HCT116 (cell line): Measurements from ENCODE around the gene EMX1. TPM values are rescaled to one million over a fixed set of nuclear protein-coding genes. Genes with fewer than 3 reads are reported as not detected.
A peak's percentile ranks its signal among the peaks of the same experiment; 100 is the strongest.

Experiments
- ATAC-seq: fragments of 200-7000 bp; cut with Tn5 transposase; 2 replicates; pipeline ENCODE4 v1.9.1; 2020; ENCODE audit warnings: mild to moderate bottlenecking, moderate library complexity
- BruUV-seq: library from RNA; stranded (reverse); fragments of 400-500 nt; replicated peaks from 2 replicates; lab custom pipeline; 2021; lab: Mats Ljungman, UMichigan
- CTCF ChIA-PET: fragments of 300-600 bp; sonication (Branson Sonifier 250); formaldehyde crosslinking; loops from one replicate; lab custom pipeline; 2021; ENCODE audit warnings: antibody characterized with exemption; lab: Charles Lee
- POLR2A ChIA-PET: fragments of 300-600, 350-600 bp; sonication (Branson Sonifier 250); formaldehyde crosslinking; loops from one replicate; lab custom pipeline; 2021; ENCODE audit warnings: antibody characterized with exemption; lab: Charles Lee
- RAD21 ChIA-PET, 2 experiments: fragments of 300-600 bp; sonication (Branson Sonifier 250); formaldehyde crosslinking; loops; one replicate each; lab custom pipeline; 2023; ENCODE audit warnings: low total read pairs in 2 of 2; ENCODE audit not compliant: uncharacterized antibody in 2 of 2, unreplicated experiment in 2 of 2, low non-redundant PET in 1 of 2; lab: Charles Lee
- DNase-seq: peaks from one replicate; pipeline ENCODE4 v3.0.0-alpha.2; 2010; ENCODE audit warnings: low read depth, low spot score
- H2AFZ ChIP-seq: fragments of 200-600 bp; shearing (Covaris generic), sonication (generic); 2 replicates; pipeline ENCODE4 v1.6.1; 2017; ENCODE audit warnings: low read depth, mixed run types, mixed read lengths, antibody characterized with exemption, low read length; ENCODE audit not compliant: poor library complexity, severe bottlenecking
- H3K27ac ChIP-seq: 2 replicates; pipeline ENCODE4 v1.5.1; 2012; ENCODE audit warnings: low read depth, low read length
- H3K27me3 ChIP-seq: fragments of 200-600 bp; sonication (generic); 2 replicates; pipeline ENCODE4 v1.6.1; 2016; ENCODE audit warnings: mixed run types, low read length, mixed read lengths; ENCODE audit not compliant: insufficient read depth
- H3K36me3 ChIP-seq, 2 experiments: fragments of 200-500 bp in 1 of 2; fragments of 200-600 bp in 1 of 2; sonication (Bioruptor generic) in 1 of 2; sonication (generic) in 1 of 2; 2 replicates each; pipeline versions ENCODE4 v1.5.1 to v1.6.1; 2014 to 2016; ENCODE audit warnings: low read length in 2 of 2, inconsistent platforms in 1 of 2, mixed read lengths in 1 of 2, mixed run types in 1 of 2; ENCODE audit not compliant: insufficient read depth in 2 of 2, control insufficient read depth in 1 of 2
- H3K4me1 ChIP-seq, 2 experiments: fragments of 200-600 bp in 1 of 2; sonication (generic) in 1 of 2; 2 replicates each; pipeline versions ENCODE4 v1.5.1 to v1.6.1; 2012 to 2017; ENCODE audit warnings: low read length in 2 of 2, inconsistent platforms in 1 of 2, mild to moderate bottlenecking in 1 of 2, mixed read lengths in 1 of 2, mixed run types in 1 of 2, moderate library complexity in 1 of 2; ENCODE audit not compliant: insufficient read depth in 2 of 2, control insufficient read depth in 1 of 2
- H3K4me2 ChIP-seq: fragments of 200-600 bp; sonication (generic); 2 replicates; pipeline ENCODE4 v1.6.1; 2017; ENCODE audit warnings: mixed run types, low read length, mixed read lengths
- H3K4me3 ChIP-seq, 2 experiments: fragments of 200-600 bp in 1 of 2; sonication (generic) in 1 of 2; replicated peaks in 1 of 2; 2 replicates each; pipeline ENCODE4 v1.5.1; 2011 to 2016; ENCODE audit warnings: low read length in 2 of 2, control low read depth in 1 of 2, low read depth in 1 of 2, mild to moderate bottlenecking in 1 of 2, mixed read lengths in 1 of 2, mixed run types in 1 of 2
- H3K79me2 ChIP-seq: fragments of 200-600 bp; sonication (generic); 2 replicates; pipeline ENCODE4 v1.6.1; 2017; ENCODE audit warnings: mild to moderate bottlenecking, mixed run types, low read length, moderate library complexity, mixed read lengths; ENCODE audit not compliant: insufficient read depth
- H3K9ac ChIP-seq: fragments of 200-600 bp; sonication (generic); 2 replicates; pipeline ENCODE4 v1.6.1; 2016; ENCODE audit warnings: low read length, mixed read lengths
- H3K9me2 ChIP-seq: fragments of 200-600 bp; sonication (generic), shearing (Covaris generic); 2 replicates; pipeline ENCODE4 v1.6.1; 2017; ENCODE audit warnings: mixed run types, mild to moderate bottlenecking, moderate library complexity; ENCODE audit not compliant: insufficient read depth
- H3K9me3 ChIP-seq, 2 experiments: fragments of 200-500 bp in 1 of 2; fragments of 200-600 bp in 1 of 2; sonication (Bioruptor generic) in 1 of 2; sonication (generic) in 1 of 2; 2 replicates each; pipeline ENCODE4 v1.6.1; 2014 to 2017; ENCODE audit warnings: low read length in 2 of 2, mixed read lengths in 2 of 2, inconsistent platforms in 1 of 2, low read depth in 1 of 2, mild to moderate bottlenecking in 1 of 2, mixed run types in 1 of 2, moderate library complexity in 1 of 2; ENCODE audit not compliant: control insufficient read depth in 1 of 2, insufficient read depth in 1 of 2
- H4K20me1 ChIP-seq: fragments of 200-600 bp; sonication (generic), shearing (Covaris generic); 2 replicates; pipeline ENCODE4 v1.6.1; 2017; ENCODE audit warnings: mixed run types, mild to moderate bottlenecking, moderate library complexity; ENCODE audit not compliant: insufficient read depth
- CBX3 ChIP-seq: IDR thresholded peaks from 2 replicates; pipeline ENCODE4 v1.6.1; 2012; ENCODE audit warnings: low read depth
- EGR1 ChIP-seq: IDR thresholded peaks from 2 replicates; pipeline ENCODE4 v1.6.1; 2012; ENCODE audit warnings: low read depth
- ELF1 ChIP-seq: IDR thresholded peaks from 2 replicates; pipeline ENCODE4 v1.6.1; 2012; ENCODE audit warnings: low read depth, borderline replicate concordance
- EZH2 ChIP-seq: fragments of 200-600 bp; sonication (generic); IDR thresholded peaks from 2 replicates; pipeline ENCODE4 v1.6.1; 2017; ENCODE audit warnings: antibody characterized with exemption, mixed run types
- EZH2phosphoT487 ChIP-seq: fragments of 200-600 bp; IDR thresholded peaks from 2 replicates; pipeline ENCODE4 v1.6.1; 2018; ENCODE audit warnings: antibody characterized with exemption, borderline replicate concordance
- FOSL1 ChIP-seq: IDR thresholded peaks from 2 replicates; pipeline ENCODE4 v1.6.1; 2012; ENCODE audit warnings: low read depth
- POLR2A ChIP-seq: IDR thresholded peaks from 2 replicates; pipeline ENCODE4 v1.7.0; 2011; ENCODE audit warnings: borderline replicate concordance; ENCODE audit not compliant: insufficient read depth, insufficient read length; ENCODE audit errors: extremely low read depth
- POLR2AphosphoS5 ChIP-seq: IDR thresholded peaks from 2 replicates; pipeline ENCODE4 v1.6.1; 2011; ENCODE audit warnings: mild to moderate bottlenecking, low read depth, low read length, moderate library complexity
- RAD21 ChIP-seq: IDR thresholded peaks from 2 replicates; pipeline ENCODE4 v1.6.1; 2012; ENCODE audit warnings: low read depth, mild to moderate bottlenecking
- SP1 ChIP-seq: IDR thresholded peaks from 2 replicates; pipeline ENCODE4 v1.6.1; 2012; ENCODE audit warnings: low read depth
- SRF ChIP-seq: IDR thresholded peaks from 2 replicates; pipeline ENCODE4 v1.6.1; 2012; ENCODE audit warnings: low read depth
- YY1 ChIP-seq: IDR thresholded peaks from 2 replicates; pipeline ENCODE4 v1.6.1; 2011; ENCODE audit warnings: low read length, low read depth, moderate library complexity, mild to moderate bottlenecking; ENCODE audit not compliant: insufficient replicate concordance; ENCODE audit errors: extremely low read depth
- ZFX ChIP-seq: fragments of 450-650 bp; IDR thresholded peaks from 2 replicates; pipeline ENCODE4 v1.6.1; 2017
- ZNF274 ChIP-seq: fragments of 200-500 bp; sonication (Bioruptor generic); IDR thresholded peaks from 2 replicates; pipeline ENCODE4 v1.6.1; 2014; ENCODE audit warnings: mild to moderate bottlenecking, low read depth, low read length, inconsistent platforms
- intact Hi-C: fragments of 100-400 bp; cut with micrococcal nuclease; formaldehyde crosslinking; loops from 2 replicates; pipeline ENCODE4 v1.10.0; 2022
- total RNA-seq: library from RNA; stranded (reverse); gene quantifications from one replicate; pipeline ENCODE4 v1.2.1, GENCODE V29; 2021; ENCODE audit not compliant: unreplicated experiment
- TF ChIP-seq, protein P1 (sequence below): IDR thresholded peaks from 2 replicates; pipeline ENCODE4 v1.6.1; 2012
- TF ChIP-seq, protein P2 (sequence below): IDR thresholded peaks from 2 replicates; pipeline ENCODE4 v1.6.1; 2011; ENCODE audit warnings: mild to moderate bottlenecking, low read length, moderate library complexity; ENCODE audit not compliant: insufficient replicate concordance; ENCODE audit errors: extremely low read depth
- TF ChIP-seq, protein P3 (sequence below), 3 experiments: fragments of 200-600 bp in 1 of 3; sonication (generic) in 1 of 3; IDR thresholded peaks in 2 of 3; conservative IDR thresholded peaks in 1 of 3; 2 replicates each; pipeline ENCODE4 v1.5.1; 2012 to 2017; ENCODE audit warnings: low read depth in 2 of 3, low read length in 2 of 3, antibody characterized with exemption in 1 of 3, borderline replicate concordance in 1 of 3, control low read depth in 1 of 3, mild to moderate bottlenecking in 1 of 3, mixed read lengths in 1 of 3, mixed run types in 1 of 3, moderate library complexity in 1 of 3; ENCODE audit not compliant: insufficient read depth in 1 of 3
- TF ChIP-seq, protein P4 (sequence below): IDR thresholded peaks from 2 replicates; pipeline ENCODE4 v1.6.1; 2012

Gene EMX1
- total RNA-seq, 1 experiment from 2014 or later = 3.1 TPM

GRCh38 chr2:72915907-72916742, 1.2 kb upstream of the EMX1 start (continued):
- TF ChIP-seq, protein P1, sequence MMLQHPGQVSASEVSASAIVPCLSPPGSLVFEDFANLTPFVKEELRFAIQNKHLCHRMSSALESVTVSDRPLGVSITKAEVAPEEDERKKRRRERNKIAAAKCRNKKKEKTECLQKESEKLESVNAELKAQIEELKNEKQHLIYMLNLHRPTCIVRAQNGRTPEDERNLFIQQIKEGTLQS = no peak
- TF ChIP-seq SRF (no peak), FOSL1 (no peak), EZH2 (no peak)

GRCh38 chr2:72916743-72917137, 579 bp upstream of the EMX1 start:
- Histone ChIP-seq H3K9ac (peak overlapping the region; percentile 45), H3K9me3 (no peaks in the 10 kb centered on the region), H3K79me2 (no peaks in the 10 kb centered on the region), H3K4me2 (peak overlapping the region; percentile 77), H3K27ac (peak overlapping the region; percentile 45; the same call in 1 of the 2 replicates), H3K27me3 (peaks cover 6% of the 10 kb centered on the region; the same call in 1 of the 2 replicates), H3K4me1 (peaks cover 12 to 28% of the 10 kb centered on the region in 2 experiments), H3K9me2 (no peaks in the 10 kb centered on the region), H4K20me1 (no peaks in the 10 kb centered on the region), H2AFZ (peak overlapping the region; percentile 65), H3K36me3 (no peaks in the 10 kb centered on the region), H3K4me3 (peak overlapping the region; percentile 53 to 55)
- ChIA-PET CTCF (interaction anchor here (1.0 to 1.3 kb wide), 2 partner anchors 24 to 29 kb away, joined by 4 to 6 read pairs; partner anchors contain the start of gene SPR), POLR2A (no interaction called here), RAD21 (no interaction called here)
- intact Hi-C loops = loop anchor here (2.0 kb wide), 1 partner anchor 30 kb away; the partner anchor contains the start of gene SPR
- DNase-seq (no peak), ATAC-seq (peak; percentile 20)
- BruUV-seq = no TSS peak
- no peak for TF ChIP-seq RAD21
- no peak for TF ChIP-seq YY1
- no peak for TF ChIP-seq EZH2phosphoT487
- TF ChIP-seq, protein P2, sequence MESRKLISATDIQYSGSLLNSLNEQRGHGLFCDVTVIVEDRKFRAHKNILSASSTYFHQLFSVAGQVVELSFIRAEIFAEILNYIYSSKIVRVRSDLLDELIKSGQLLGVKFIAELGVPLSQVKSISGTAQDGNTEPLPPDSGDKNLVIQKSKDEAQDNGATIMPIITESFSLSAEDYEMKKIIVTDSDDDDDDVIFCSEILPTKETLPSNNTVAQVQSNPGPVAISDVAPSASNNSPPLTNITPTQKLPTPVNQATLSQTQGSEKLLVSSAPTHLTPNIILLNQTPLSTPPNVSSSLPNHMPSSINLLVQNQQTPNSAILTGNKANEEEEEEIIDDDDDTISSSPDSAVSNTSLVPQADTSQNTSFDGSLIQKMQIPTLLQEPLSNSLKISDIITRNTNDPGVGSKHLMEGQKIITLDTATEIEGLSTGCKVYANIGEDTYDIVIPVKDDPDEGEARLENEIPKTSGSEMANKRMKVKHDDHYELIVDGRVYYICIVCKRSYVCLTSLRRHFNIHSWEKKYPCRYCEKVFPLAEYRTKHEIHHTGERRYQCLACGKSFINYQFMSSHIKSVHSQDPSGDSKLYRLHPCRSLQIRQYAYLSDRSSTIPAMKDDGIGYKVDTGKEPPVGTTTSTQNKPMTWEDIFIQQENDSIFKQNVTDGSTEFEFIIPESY = no peak
- TF ChIP-seq, protein P3, sequence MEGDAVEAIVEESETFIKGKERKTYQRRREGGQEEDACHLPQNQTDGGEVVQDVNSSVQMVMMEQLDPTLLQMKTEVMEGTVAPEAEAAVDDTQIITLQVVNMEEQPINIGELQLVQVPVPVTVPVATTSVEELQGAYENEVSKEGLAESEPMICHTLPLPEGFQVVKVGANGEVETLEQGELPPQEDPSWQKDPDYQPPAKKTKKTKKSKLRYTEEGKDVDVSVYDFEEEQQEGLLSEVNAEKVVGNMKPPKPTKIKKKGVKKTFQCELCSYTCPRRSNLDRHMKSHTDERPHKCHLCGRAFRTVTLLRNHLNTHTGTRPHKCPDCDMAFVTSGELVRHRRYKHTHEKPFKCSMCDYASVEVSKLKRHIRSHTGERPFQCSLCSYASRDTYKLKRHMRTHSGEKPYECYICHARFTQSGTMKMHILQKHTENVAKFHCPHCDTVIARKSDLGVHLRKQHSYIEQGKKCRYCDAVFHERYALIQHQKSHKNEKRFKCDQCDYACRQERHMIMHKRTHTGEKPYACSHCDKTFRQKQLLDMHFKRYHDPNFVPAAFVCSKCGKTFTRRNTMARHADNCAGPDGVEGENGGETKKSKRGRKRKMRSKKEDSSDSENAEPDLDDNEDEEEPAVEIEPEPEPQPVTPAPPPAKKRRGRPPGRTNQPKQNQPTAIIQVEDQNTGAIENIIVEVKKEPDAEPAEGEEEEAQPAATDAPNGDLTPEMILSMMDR (IDR thresholded peaks at IDR 0.05 in 2 of 3, conservative IDR thresholded peaks at IDR 0.05 in 1 of 3; ENCODE audit: borderline replicate concordance in 1 of 3, insufficient read depth in 1 of 3, low read depth in 2 of 3, low read length in 2 of 3) = no peak
- TF ChIP-seq ZNF274 = no peak
- no peak for TF ChIP-seq EGR1
- TF ChIP-seq CBX3 = no peak
- TF ChIP-seq, protein P4, sequence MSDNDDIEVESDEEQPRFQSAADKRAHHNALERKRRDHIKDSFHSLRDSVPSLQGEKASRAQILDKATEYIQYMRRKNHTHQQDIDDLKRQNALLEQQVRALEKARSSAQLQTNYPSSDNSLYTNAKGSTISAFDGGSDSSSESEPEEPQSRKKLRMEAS = no peak
- no peak for TF ChIP-seq ELF1
- TF ChIP-seq POLR2A = no peak
- no peak for TF ChIP-seq SP1
- TF ChIP-seq POLR2AphosphoS5 = no peak
- TF ChIP-seq ZFX = no peak
